ENCODE results near the gene EIF2AK3. TPM values are rescaled to one million over a fixed set of nuclear protein-coding genes. Genes with fewer than 3 reads are reported as not detected.

EIF2AK3 gene
- total and polyA plus RNA-seq, 10 of the 15 experiments (the other 5 are each of a cell fraction or from before 2014, with no cell fraction given): 5.0 to 44.7 (median 22.4) TPM

- TF ChIP-seq IRF5 (IDR thresholded peaks at IDR 0.05; ENCODE audit: borderline replicate concordance): no peak
- TF ChIP-seq NFYA (IDR thresholded peaks at IDR 0.05; ENCODE audit: borderline replicate concordance, low read depth, low read length): peak; percentile 98
- peak; percentile 99 for TF ChIP-seq DPF2 (IDR thresholded peaks at IDR 0.05)
- TF ChIP-seq NFYB (IDR thresholded peaks at IDR 0.05; ENCODE audit: insufficient read depth, low read depth, low read length): peak; percentile 95
- peak; percentile 96 for TF ChIP-seq E4F1 (IDR thresholded peaks at IDR 0.05; ENCODE audit: borderline replicate concordance, partially characterized antibody)
- no peak for TF ChIP-seq ZNF384 (IDR thresholded peaks at IDR 0.05; ENCODE audit: borderline replicate concordance, low read depth, low read length)
- TF ChIP-seq CREB1 (IDR thresholded peaks at IDR 0.05; ENCODE audit: low read depth): peak; percentile 92
- TF ChIP-seq TAF1 (IDR thresholded peaks at IDR 0.05; ENCODE audit: borderline replicate concordance, low read depth, low read length): peak; percentile 82
- TF ChIP-seq NRF1 (conservative IDR thresholded peaks at IDR 0.05; ENCODE audit: low read depth, low read length): no peak; the same call in 1 of the 2 replicates
- TF ChIP-seq RELB (IDR thresholded peaks at IDR 0.05; ENCODE audit: low read depth): no peak
- TF ChIP-seq SIX5 (IDR thresholded peaks at IDR 0.05; ENCODE audit: low read depth, low read length, severe bottlenecking): peak; percentile 28
- TF ChIP-seq NFXL1 (IDR thresholded peaks at IDR 0.05; ENCODE audit: borderline replicate concordance): no peak; the same call in 1 of the 2 replicates
- TF ChIP-seq POLR2A (IDR thresholded peaks at IDR 0.05; ENCODE audit: low read depth, low read length): peak; percentile 93
- TF ChIP-seq PKNOX1 (IDR thresholded peaks at IDR 0.05): peak; percentile 100
- peak; percentile 22; the same call in 1 of the 2 replicates for TF ChIP-seq HDGF (IDR thresholded peaks at IDR 0.05)
- no peak for TF ChIP-seq TCF7 (IDR thresholded peaks at IDR 0.05; ENCODE audit: borderline replicate concordance)
- peak; percentile 87; the same call in 1 of the 2 replicates for TF ChIP-seq ZBTB40 (IDR thresholded peaks at IDR 0.05; ENCODE audit: borderline replicate concordance)
- peak; percentile 83 for TF ChIP-seq SIN3A (IDR thresholded peaks at IDR 0.05; ENCODE audit: low read depth, low read length)
- peak; percentile 98 for TF ChIP-seq FOS (IDR thresholded peaks at IDR 0.05; ENCODE audit: borderline replicate concordance, extremely low read depth, insufficient read length)
Observed at GRCh38 chr2:88627055-88627855, at the start of gene EIF2AK3 (continued).
